Neural progenitor cell (in vitro differentiated cells): ENCODE data around the gene MELK.

ENCODE experiments used
- EZH2 ChIP-seq: fragments of 200-600 bp; sonication (generic); IDR thresholded peaks from 2 replicates; pipeline ENCODE4 v1.6.1; 2017; ENCODE audit warnings: antibody characterized with exemption, mild to moderate bottlenecking, moderate library complexity
- TF ChIP-seq, protein P1 (sequence below): fragments of 200-600 bp; sonication (generic); IDR thresholded peaks from 2 replicates; pipeline ENCODE4 v1.5.1; 2017; ENCODE audit warnings: antibody characterized with exemption, mild to moderate bottlenecking

DNA sequence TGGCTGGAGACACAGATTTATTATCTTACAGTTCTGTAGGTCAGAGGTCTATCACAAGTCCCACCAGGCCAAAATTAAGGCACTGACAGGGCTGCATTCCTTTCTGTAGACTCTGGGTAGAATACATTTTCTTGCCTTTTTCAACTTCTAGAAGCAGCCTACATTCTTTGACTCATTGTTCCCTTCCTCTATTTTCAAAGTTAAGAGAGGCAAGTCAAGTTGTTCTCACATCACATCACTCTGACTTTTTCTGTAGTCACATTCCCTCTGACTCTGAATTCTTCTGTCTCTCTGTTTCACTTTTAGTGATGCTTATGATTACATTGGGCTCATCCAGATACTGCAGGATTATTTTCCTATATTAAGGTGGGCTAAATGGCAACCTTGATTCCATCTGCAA lies 119.0 kb downstream of the MELK start:
- TF ChIP-seq, protein P1, sequence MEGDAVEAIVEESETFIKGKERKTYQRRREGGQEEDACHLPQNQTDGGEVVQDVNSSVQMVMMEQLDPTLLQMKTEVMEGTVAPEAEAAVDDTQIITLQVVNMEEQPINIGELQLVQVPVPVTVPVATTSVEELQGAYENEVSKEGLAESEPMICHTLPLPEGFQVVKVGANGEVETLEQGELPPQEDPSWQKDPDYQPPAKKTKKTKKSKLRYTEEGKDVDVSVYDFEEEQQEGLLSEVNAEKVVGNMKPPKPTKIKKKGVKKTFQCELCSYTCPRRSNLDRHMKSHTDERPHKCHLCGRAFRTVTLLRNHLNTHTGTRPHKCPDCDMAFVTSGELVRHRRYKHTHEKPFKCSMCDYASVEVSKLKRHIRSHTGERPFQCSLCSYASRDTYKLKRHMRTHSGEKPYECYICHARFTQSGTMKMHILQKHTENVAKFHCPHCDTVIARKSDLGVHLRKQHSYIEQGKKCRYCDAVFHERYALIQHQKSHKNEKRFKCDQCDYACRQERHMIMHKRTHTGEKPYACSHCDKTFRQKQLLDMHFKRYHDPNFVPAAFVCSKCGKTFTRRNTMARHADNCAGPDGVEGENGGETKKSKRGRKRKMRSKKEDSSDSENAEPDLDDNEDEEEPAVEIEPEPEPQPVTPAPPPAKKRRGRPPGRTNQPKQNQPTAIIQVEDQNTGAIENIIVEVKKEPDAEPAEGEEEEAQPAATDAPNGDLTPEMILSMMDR: no peak
- no peak for TF ChIP-seq EZH2
